Astrocyte (in vitro differentiated cells and primary cell): ENCODE data around the gene ARIH2.

Experiments used
- CTCF ChIP-seq: IDR thresholded peaks from 2 replicates; pipeline ENCODE4 v1.5.1; 2011; ENCODE audit warnings: low read depth, mild to moderate bottlenecking, inconsistent platforms, low read length, moderate library complexity; ENCODE audit not compliant: insufficient read depth
- EZH2 ChIP-seq: IDR thresholded peaks from 2 replicates; pipeline ENCODE4 v1.6.1; 2012; ENCODE audit warnings: mild to moderate bottlenecking, low read length, inconsistent platforms; ENCODE audit not compliant: insufficient read depth

- TF ChIP-seq CTCF, result no peak
- TF ChIP-seq EZH2, result no peak
These were observed 32.9 kb upstream of the ARIH2 start for GRCh38 chr3:48885753-48886152.
